COR-L47 (cell line): ENCODE measurements around the gene GNPTG.
"Not testable (repeated sequence)": the region's sequence is repeated elsewhere in the genome, so short reads cannot be mapped to it uniquely, and the experiment has no call there.

Experiments
- DNase-seq: peaks from one replicate; lab custom pipeline; 2025; lab: John Stamatoyannopoulos, UW

Gene GNPTG

DNA sequence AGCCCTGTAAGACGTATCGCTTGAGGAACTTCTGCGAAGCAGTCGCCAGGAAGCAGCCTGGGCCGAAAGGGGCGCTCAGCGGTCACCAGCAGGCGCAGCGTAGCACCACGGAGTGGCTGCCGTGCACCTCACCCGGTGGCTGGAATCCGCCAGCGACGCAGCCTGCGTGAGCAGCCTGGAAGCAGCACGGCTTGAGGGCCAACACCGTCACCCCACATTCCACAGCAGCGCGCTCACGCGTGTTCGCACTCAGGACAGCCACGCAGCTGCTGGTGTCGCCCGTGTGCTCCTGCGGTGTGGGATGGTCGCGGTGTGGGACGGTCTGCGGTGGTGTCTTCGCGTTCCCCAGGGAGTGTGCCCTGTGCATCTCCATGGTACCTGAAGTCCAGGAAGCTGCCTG is 32.7 kb upstream of the GNPTG start:
- DNase-seq: no peak

DNA sequence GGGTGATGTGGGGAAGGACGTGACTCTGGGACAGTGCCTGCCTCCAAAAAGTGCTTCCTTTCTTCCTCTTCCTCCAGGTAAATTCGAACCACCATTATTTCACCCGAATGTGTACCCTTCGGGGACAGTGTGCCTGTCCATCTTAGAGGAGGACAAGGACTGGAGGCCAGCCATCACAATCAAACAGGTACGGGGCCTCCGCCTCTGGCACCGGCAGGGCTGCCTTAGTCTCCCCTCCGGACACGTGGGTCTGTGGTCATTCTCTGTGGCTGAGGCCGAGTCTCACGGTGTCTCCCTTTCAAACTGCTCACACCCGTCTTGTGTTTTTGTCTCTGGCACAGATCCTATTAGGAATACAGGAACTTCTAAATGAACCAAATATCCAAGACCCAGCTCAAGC is 31.6 kb upstream of the GNPTG start:
- no peak for DNase-seq

DNA sequence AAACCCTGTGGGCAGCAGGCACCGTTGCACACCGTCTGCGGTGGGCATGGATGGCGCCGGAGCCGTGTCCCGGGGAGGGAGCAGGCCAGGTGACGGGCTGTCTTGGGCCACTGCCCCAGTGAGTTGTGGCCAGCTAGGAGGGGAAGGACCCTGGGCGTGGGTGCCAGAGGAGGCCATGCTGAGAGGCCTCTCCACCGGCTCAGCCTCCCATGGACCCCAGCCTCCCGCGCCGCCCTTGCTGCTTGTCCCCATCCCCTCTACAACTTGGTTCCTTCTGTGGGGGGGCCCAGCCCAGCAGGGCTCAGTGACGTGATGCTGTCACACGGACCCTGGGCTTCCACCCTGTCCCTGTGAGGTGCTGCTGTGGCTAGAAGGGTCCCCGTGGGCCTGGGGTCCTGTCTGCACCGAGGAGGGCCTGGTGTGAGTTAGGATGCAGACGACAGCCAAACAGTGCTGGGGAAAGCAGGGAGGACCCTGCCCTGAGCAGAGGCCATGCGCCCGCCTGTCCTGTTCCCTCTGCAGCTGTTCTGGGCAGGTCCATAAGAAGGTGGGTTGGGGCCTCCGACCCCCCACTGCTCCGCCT is 31.0 kb upstream of the GNPTG start:
- no peak for DNase-seq

DNA sequence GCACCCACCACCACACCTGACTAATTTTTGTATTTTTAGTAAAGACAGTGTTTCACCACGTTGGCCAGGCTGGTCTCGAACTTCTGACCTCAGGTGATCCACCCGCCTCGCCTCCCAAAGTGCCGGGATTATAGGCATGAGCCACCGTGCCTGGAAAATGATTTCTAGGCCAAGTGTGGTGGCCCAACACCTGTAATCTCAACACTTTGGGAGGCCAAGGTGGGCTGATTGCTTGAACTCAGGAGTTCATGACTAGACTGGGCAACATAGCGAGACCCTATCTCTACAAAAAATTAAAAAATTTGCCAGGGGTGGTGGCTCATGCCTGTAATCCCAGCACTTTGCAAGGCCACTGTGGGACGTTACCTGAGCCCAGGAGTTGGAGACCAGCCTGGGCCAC is 29.3 kb upstream of the GNPTG start:
- no peak for DNase-seq

DNA sequence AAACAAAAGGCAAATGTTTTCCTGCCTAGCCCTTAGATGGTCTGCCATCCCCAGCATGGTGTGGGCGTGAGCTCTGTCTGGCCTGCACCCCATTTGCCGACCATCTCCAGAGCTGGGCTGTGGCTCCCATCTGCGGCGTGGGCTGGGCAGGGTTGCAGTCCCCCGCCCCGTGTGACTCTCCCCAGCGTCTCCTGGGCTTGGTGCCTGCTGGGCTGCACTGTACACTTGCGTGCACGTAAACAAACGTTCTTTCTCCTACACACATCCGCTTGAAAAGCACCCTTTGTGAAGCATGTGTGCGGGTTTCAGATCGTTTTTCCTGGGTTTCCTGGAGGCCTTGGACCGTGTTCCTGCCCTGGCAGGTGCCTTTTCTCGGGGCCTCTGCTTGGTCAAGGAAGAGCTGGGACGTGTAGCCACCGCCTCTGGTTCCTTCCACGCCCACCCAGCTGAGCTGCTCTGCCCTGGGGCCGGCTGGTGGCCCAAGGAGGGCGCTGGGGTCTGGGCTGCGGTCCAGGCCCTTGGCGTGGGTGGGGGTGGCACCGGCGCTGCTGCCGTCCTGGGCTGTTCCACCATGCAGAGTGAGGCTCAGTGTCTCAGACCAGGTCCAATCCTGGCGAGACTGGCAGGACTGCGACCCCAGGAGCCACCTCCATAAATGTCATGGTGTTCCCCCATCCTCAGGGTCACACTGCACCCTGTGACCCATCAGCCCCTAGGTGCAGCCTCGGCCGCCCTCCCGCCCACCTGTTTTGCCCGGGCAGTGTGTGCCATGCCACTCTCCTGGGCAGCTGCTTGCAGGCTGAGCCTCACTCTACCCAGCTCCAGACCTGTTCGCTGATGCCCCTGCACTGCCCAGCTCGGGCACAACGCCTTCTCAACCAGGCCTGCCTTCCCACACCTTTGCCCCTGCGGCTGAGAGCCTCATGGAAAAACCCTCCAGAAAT is 28.2 kb upstream of the GNPTG start:
- DNase-seq: no peak

DNA sequence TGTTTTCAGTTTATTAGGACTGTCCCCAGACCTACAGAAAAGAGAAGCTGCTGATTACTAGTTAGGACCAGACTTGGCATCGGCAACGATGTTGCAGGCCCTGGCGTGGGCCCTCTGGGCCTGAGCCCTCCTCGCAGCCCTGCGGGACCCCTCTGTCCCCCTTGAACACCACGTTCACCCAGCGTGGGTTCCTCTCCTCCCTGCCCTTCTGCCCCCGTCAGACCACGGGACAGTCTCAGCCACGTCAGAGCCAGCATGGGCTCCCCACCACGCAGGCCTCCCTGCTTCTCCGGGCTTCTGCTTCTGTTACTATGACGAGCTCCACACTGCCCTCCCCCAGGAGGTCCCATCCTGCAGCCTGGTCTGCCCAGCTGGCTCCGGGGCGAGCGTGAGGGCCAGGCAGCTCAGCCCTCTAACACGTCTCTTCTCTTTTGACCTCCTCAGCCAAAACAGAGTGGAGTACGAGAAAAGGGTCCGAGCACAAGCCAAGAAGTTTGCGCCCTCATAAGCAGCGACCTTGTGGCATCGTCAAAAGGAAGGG is 27.4 kb upstream of the GNPTG start:
- DNase-seq: no peak

DNA sequence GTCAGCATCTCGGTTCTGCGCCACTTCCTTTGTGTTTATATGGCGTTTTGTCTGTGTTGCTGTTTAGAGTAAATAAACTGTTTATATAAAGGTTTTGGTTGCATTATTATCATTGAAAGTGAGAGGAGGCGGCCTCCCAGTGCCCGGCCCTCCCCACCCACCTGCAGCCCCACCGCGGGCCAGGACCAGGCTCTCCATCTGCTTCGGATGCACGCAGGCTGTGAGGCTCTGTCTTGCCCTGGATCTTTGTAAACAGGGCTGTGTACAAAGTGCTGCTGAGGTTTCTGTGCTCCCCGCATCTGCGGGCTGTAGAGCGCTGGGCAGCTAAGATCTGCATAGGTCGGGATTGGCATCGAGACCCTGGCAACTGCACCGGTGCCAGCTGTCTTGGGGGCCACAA is 26.5 kb upstream of the GNPTG start:
- DNase-seq: no peak

DNA sequence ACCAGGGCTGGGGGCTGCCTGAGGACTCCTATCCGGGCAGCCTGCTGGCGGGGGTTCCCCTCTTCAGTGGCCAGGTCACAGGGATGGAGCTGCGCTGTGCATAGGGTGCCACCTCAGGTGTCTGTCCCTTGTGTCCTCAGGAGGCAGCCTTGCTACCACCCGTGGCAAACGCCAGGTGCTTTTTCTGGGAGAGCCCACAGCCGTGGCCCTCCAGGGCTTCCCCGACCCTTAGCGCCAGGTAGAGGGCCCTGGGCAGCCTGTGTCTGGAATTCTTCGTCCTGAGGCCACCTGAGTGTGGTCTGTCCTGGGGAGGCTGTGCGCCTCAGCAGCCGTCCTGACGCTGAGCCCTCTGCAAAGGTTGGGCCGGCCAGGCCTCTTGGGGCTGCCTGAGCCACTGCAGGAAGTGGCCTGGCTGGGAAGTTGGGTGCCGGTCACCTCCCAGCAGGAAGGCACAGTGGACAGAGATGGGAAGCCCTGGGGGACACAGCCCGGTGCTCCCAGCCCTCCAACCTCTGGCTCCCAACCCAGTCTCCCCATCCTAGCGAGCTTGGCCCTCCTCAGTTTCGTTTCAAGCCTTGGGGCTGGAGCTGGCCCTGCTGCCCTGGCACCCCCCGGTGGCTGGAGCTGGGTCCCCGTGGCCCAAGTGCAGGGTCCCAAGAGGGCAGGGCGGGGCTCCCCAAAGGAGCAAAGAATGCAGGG is 25.9 kb upstream of the GNPTG start:
- DNase-seq: no peak

DNA sequence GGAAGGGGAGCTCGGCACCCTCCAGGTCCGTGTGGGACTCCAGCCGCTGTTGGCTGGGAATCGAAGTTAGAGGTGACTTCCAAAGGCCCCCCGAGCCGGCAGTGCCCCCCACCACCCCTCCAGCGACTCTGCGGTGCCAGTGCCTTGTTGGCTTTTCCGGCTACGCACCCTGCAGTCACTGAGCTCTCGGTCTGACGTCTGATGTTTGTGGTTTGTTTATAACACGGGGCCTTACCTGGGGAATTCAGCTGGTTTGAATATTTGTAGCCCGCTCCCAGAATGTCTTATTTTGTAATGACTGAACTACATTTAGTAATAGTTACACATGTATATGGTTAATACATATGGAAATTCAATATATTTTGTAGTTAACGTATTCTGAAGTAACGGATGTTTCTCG is 25.3 kb upstream of the GNPTG start:
- DNase-seq: no peak

DNA sequence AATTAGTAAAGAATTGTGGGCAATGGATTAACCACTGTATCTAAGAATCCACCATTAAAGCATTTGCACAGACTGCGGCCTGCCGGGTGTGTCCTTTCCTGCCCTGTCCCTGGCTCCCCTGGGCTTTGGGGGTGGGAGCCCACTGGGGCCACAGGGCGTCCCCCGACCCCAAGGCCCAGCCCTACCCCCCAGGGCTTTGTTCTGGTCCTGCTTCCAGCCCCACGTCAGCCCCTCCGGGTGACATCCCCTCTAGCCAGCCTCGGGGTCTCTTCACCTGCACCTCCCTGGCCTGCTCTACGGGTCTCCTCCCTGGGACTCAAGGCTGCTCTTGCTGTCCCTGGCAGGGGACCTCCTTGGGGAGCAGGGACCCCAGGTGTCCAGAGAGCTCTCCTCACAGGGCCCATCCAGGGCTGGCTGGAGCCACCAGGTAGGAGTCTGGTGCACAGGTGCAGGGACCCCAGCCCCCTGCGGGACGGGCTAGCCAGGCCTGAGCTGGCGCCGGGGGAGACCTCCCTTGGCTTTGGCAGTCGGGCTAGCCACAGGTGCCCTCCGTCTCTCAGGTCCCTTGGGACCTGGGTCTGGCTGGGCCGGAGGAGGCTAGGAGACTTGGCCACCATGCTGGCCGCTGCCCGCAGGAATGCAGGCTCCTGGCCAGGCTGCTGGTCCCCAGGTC is 24.6 kb upstream of the GNPTG start:
- DNase-seq: no peak

DNA sequence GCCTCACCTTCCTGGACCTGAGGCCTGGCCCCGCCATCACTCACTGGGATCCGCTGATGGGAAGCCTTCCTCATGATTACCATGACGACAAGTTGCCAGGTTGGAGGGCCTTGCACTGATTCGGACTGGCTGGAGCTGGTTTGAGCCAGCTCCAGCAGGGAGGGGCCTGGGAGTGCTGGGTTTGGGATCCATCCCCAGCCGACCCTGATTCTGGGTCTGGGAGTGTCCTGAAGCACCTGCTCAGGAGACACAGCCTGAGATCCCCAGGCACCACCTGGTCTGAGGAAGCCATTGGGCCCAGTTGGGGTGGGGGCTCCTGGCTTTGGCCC is 24.1 kb upstream of the GNPTG start:
- no peak for DNase-seq

DNA sequence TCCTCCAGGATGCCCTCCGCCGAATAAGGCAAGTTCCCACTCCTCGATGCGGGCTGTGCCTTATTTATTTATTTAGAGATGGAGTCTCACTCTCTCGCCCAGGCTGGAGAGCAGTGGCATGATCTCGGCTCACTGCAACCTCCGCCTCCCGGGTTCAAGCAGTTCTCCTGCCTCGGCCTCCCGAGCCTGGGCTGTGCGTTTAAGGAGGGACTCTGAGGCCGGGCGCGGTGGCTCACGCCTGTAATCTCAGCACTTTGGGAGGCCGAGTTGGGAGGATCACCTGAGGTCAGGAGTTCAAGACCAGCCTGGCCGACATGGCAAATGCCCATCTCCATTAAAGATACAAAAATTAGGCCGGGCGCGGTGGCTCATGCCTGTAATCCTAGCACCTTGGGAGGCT is 23.6 kb upstream of the GNPTG start:
- DNase-seq: not testable (repeated sequence)

DNA sequence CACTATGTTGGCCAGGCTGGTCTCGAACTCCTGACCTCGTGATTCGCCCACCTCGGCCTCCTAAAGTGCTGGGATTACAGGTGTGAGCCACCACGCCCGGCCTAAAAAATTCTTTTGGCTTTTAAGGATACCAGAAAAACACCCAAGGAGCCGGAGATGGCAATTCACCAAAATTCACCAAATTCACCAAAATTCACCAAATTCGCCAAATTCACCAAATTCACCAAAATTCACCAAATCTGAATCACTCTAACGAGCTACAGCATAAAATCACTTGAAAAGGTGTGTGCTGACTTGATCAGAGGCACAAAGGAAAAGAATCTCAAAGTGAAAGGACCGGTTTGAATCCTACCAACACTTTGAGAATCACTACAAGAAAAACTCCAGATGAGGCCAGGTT is 22.8 kb upstream of the GNPTG start:
- not testable (repeated sequence) for DNase-seq

DNA sequence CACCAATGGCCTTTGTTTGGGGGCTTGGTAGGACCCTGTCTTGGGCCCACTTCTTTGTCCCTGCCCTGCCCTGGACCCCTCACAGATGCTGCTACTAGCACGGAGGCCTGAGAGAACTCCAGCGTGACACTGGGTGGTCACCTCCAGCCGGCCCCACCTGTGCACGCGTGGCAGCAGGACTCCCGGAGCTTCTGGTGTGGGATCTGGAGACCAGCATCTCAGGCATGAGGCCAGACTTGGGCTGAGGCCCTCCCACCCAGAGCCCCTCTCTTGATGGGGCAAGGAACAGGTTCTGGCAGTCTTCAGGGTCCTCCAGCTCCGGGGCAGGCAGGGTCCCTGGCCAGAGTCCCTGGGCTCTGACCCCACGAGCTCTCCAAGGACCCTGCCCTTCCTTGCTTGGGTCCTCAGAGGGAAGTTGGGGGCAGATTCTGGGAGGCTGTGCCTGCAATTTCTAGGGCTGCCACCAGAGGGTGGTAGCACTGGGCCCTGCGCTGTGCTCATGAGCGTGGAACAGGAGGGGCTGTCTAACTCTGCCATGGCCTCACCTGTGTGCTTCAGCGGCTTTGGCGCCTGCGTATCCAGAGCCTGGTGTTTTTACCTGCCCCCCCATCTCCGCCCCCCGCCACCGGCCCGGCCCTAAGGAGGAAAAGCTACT is 21.3 kb upstream of the GNPTG start:
- no peak for DNase-seq

DNA sequence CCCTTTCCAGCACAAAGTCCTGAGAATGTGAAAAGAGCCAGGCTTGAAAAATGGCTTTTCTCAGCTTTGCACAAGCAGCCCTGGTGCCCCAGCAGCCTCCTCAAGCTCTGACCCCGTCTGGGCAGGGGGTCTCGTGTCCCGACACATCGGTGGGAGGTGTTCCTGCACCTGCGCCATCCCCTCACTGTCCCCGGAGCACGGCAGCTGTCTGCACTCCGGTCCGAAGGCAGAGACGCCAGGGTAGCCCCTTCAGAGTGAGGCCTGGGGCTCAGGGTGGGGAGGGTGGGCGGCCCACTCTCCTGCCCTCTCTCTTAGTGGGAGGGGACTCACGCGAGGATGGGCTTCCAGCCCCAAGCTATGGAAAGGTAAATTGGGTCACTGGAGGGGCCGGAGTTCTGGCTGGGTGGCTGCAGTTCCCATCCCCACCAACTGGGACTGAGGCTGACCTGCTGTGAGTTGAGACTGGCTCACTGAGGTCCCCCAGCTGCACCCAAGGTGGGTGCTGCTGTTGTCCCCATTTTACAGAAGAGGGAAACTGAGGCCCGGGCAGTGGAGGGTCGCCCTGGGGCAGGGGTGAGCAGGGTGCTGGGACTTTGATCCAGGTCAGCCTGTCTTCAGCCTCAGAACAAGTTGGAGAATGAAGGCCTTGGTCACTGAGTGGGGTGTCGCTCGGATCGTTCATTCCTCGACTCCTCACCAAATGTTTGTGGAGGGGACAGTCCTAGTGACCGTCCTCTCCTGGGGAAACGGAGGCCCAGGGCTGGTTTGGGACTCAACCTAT is 20.6 kb upstream of the GNPTG start:
- DNase-seq: no peak

DNA sequence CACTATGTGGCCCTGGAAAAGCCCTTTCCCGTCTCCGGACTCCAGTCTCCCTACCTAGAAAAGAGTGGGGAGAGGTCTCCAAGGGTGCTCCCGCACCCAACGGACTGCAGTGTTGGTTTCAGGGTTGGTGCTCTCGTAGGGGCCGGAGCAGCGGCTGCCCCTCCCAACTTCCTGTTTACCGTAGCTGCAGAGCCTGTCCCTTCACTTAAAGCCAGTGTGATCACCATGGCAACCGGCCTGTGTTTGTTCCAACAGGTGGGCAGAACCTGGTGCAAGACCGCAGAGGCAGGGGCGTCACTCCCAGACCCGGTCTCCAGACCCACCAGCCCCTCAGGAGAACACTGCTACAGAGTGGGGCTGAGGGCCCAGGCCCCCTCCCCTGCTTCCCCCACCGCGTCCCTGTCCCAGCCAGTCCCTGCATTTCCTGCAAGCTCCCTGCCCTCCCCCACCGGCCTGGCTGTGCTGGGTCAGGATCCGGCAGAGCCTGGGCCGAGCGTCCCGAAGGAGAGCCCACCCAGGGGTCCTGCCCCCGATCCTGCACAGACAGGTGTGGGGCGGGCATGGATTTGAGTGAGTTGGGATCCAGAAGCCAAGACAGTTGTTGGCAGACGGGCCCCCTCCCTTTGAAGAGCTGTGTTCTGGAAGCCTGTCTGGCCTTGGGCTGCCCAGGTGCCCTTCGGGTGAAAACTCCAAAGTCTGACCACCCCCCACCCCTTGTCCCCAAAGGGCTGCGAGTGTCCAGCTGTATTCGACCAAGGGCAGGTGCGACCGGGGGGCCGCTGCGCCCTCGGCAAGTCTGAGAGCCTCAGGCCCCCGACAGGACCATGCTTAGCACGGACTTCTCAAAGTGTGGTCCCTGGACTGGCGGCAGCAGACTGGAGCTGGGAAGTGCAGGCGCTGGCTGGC is 19.8 kb upstream of the GNPTG start:
- peak; percentile 97 for DNase-seq

DNA sequence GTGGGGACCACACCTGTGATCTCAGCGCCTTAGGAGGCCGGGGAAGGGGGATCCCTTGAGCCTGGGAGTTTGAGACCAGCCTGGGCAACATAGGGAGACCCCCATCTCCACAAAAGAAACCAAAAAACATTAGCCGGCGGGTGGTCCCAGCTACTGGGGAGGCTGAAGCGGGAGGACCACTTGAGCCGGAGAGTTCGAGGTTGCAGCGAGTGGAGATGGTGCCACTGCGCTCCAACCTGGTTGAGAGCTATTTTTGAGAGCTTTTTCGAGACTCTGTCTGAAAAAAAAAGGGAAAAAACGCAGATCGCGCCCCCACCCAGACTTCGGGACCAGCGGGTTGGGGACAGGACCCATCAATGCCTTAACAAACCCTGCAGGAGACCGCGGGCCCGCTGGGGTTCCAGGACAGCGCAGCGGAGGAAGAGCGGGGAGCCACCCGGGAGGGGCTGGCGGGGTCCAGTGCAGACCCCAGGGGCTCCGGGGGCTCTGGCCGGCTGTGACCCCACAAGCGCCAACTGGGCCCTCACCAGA is 19.0 kb upstream of the GNPTG start:
- no peak for DNase-seq

DNA sequence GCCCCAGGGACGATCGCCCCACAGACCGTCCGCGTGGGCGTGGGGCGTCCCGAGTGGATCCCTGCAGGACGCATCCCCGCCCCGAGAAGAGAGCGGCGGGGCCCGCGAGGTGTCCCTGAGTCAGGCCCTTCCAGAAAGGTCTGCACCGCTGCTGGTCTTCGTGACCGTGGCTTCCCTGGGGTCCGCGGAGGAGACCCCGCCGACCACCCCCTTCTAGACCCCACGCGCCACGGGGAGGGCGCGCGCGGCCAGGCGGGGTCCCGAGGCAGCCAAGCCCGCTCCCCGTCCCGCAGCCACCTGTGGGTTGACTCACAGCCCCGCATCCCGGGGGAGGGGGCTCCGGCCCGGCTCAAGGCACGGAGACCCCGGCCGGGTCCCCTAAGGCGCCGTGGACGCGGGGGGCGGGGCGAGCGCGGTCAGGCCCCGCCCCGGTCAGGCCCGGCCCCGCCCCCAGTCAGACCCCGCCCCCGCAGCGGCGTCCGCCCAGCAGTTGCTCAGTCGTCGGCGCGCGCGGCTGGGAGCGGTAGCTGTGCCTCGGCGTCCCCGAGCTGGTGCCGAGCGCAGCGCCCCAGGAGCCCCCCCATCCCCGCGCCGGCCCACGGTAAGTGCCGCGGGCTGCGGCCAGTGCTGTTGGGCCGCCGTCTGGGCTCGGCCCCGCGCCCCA is 18.4 kb upstream of the GNPTG start, which contains the start of gene BAIAP3:
TSS of gene BAIAP3 (plus strand) at position 497 of the 664 bp plus-strand sequence. CDS start 4,905 bp downstream, outside the sequence.
- no peak for DNase-seq
